Activated CD8-positive, alpha-beta memory T cell treated with anti-CD3 and anti-CD28 coated beads, Interleukin-2, amount 50 U/mL, for 4 hours (primary cell): ENCODE measurements around the gene VWA5B2.

Experiments used
- DNase-seq: peaks from one replicate; pipeline ENCODE4 v3.0.0-alpha.2; 2020

VWA5B2 gene

DNA sequence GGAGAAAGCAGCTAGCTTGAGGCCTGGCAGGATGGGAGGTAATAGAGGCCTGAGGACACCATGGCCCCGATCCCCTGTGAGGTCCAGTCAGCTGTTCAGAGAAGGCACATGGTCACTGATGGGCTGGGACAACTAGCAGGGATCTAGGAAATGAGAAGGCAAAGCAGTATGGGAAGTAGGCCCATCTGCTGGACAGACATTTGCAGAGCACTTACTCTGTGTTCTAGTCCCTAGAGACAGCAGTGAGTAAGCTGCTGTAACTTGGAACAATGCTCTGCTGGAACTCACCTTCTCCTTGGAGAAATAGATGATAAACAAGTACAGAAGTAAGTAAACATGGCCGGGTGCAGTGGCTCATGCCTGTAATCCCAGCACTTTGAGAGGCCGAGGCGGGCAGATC, 53.6 kb downstream of the VWA5B2 start:
- no peak for DNase-seq

DNA sequence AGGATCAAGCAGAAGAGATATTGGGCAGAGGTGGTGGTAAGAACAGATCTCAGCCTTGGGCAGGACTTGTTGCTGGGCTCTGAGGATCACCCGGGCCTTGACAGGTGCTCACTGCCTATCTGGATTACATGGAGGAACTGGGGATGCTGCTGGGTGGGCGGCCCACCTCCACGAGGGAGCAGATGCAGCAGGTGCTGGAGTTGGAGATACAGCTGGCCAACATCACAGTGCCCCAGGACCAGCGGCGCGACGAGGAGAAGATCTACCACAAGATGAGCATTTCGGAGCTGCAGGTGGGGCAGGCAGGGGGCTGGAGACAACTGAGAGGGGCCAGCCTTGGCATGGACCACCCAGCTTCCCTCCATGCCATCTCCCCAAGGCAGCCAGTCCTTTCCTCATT, 54.3 kb downstream of the VWA5B2 start:
- no peak for DNase-seq

DNA sequence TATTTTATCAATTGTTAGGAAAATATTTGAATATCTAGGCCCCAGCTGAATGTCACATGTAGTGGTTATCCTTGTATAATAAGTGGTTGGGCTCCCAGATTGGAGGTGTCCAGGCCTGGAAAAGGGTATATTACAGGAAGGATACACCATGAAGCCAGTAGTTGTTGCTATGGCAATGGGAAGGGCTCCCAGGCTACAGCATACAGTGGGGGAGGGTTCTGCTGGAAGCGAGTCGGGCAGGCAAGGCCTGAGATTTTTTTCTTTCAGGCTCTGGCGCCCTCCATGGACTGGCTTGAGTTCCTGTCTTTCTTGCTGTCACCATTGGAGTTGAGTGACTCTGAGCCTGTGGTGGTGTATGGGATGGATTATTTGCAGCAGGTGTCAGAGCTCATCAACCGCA, 55.3 kb downstream of the VWA5B2 start:
- no peak for DNase-seq

DNA sequence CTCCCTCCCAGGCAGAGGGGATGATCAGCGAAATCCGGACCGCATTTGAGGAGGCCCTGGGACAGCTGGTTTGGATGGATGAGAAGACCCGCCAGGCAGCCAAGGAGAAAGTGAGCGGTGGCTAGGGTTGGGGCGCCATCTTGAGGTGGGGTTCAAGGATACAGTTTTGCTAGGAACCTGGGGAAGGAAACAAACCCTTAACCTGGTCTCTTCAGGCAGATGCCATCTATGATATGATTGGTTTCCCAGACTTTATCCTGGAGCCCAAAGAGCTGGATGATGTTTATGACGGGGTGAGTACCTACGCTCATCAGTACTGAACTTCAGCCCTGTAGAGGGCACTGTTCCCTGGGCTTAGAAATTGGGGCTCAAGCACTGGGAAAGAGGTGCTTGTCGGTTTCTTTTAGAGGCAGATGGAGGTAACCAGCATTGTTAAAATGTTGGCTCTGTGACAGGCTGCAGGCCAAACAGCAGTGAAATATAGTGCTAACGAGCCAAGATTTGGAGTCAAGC, 60.1 kb downstream of the VWA5B2 start:
- DNase-seq = peak; percentile 65

DNA sequence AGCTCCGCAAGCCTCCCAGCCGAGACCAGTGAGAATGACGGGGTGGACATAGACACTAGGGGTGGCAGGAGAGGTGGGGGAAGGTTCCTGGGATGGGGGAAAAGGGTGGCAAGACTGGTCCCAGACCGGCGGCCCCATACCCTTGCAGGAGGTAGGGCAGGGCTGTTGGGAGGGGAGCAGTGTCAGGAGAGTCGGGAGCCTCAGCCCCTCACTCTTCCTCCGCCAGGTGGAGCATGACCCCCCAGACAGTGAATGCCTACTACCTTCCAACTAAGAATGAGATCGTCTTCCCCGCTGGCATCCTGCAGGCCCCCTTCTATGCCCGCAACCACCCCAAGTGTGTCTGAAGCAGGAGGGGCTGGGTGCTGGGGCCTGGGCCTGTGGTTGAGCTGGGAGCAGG, 60.9 kb downstream of the VWA5B2 start:
- DNase-seq = no peak

DNA sequence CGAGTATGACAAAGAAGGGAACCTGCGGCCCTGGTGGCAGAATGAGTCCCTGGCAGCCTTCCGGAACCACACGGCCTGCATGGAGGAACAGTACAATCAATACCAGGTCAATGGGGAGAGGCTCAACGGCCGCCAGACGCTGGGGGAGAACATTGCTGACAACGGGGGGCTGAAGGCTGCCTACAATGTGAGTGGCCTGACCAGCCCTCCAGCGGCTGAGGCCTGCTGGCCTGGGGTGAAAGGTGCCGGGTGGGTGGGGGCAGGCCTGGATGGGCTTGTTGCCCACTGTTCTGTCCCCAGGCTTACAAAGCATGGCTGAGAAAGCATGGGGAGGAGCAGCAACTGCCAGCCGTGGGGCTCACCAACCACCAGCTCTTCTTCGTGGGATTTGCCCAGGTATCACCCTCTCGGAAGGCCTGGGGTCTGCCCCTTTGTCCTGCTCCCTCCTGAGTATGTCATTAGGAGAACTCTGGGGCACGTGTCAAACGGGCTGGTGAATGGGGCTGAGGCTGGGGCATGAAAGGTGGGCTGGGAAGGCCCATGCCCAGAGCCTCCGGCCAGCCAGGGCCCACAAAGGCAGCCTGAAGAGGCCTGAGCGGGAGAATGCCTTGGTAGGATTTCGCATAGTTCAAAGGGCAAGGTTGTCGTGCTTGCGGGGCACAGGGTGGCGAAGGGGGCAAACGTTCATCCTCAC, 61.8 kb downstream of the VWA5B2 start:
- no peak for DNase-seq
